ENCODE results near the gene SERPINB12.
A peak's percentile ranks its signal among the peaks of the same experiment; 100 is the strongest.

The SERPINB12 gene

DNA sequence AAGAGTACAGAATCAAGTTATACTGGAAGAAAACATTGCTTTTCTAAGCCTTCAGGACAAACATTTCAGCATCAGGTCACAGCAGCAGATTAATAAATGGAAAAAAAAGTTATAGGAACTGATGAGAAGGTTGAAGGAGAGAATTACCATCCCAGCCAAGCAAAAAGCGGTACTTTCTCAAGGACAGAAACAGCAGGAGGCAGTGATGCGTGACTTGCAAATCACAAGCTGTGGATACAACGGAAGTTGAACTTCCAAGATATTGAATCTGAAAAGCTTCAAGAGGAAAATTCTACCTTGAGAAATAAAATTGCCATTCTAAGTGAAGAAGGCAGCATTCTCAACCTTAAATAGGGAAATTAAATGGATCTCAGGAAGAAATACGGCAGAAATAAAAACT lies 18.5 kb upstream of the SERPINB12 start:
- TF ChIP-seq, protein P1, sequence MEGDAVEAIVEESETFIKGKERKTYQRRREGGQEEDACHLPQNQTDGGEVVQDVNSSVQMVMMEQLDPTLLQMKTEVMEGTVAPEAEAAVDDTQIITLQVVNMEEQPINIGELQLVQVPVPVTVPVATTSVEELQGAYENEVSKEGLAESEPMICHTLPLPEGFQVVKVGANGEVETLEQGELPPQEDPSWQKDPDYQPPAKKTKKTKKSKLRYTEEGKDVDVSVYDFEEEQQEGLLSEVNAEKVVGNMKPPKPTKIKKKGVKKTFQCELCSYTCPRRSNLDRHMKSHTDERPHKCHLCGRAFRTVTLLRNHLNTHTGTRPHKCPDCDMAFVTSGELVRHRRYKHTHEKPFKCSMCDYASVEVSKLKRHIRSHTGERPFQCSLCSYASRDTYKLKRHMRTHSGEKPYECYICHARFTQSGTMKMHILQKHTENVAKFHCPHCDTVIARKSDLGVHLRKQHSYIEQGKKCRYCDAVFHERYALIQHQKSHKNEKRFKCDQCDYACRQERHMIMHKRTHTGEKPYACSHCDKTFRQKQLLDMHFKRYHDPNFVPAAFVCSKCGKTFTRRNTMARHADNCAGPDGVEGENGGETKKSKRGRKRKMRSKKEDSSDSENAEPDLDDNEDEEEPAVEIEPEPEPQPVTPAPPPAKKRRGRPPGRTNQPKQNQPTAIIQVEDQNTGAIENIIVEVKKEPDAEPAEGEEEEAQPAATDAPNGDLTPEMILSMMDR (IDR thresholded peaks at IDR 0.05; ENCODE audit: control insufficient read depth, insufficient read depth, low read depth, low read length, missing control alignments), result peak; percentile 21
- no peak overlapping the region for H3K4me3 ChIP-seq (ENCODE audit: control insufficient read depth, low read depth, low read length)
- no peak for DNase-seq (ENCODE audit: low read depth)

DNA sequence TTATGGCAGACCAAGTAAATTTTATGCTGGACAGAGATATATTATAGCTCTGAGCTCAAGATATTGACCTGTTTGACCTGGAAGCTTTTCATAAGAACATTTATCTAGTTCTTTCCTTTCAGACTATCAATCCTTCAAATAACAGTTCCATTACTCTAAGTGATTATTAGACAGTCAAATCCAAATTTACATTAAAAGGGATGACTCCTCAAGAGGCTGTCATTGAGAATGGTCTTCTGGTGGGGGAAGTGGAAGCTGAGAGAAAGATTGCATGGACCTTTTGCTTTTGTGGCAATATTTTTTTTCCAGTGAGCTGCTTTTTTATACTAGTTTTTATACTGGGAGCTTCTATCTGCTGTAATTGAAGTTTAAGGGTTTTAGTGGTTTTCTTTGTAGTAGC lies 14.9 kb upstream of the SERPINB12 start:
- no peak overlapping the region for H3K4me3 ChIP-seq (ENCODE audit: control insufficient read depth, low read depth, low read length)
- TF ChIP-seq, protein P1 (IDR thresholded peaks at IDR 0.05; ENCODE audit: control insufficient read depth, insufficient read depth, low read depth, low read length, missing control alignments), result no peak
- DNase-seq (ENCODE audit: low read depth), result no peak

DNA sequence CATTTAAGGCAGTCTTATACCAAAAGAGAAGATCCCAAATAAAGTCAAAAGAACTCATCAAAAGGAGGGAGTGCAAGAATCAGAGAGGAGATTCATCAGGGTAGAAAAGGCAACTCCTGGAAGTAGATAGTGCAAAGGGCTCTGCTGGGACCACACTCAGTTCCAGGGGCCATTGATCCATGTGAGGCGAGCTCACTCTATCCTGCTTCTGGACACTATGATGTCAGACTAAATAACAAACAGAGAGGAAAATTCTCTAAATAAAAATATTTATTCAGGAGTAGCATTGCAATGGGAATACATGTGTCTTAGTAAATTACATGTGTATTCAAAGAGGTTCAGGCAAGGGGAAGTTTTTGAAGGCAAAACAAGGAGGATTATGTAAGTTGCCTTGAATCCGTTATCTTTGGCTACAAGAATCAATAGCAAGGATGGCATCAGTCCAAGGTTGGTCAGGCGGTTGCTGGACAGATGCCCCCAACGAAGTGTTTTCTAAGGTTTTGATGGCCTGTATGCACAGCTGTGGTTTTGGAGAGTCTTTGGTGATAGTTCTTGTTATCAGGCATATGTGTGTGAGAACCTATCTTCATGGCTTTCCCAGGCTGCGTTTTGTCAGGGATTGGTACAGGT lies 13.2 kb upstream of the SERPINB12 start:
- no peak overlapping the region for H3K4me3 ChIP-seq (ENCODE audit: control insufficient read depth, low read depth, low read length)
- TF ChIP-seq, protein P1 (IDR thresholded peaks at IDR 0.05; ENCODE audit: control insufficient read depth, insufficient read depth, low read depth, low read length, missing control alignments), result no peak
- DNase-seq (ENCODE audit: low read depth), result no peak

DNA sequence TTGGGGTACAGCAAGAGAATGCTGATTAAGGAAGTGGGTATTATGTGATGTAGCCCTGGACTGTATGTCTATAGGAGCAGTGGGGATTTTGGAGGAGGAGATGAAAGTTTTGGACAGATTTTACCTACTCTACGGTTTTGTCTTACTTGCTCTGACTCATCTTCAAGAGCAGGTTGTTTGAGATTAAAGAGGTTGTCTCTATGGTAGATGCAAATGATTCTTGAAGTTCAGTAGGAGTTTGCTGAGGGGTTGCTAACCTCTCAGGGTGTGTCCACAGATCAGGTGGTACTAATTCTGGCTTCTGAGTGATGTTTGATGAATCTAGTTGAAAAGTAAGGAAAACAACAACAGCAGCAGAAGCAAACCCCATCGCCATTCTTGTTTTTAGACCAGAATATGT lies 9.7 kb upstream of the SERPINB12 start:
- TF ChIP-seq, protein P1 (IDR thresholded peaks at IDR 0.05; ENCODE audit: control insufficient read depth, insufficient read depth, low read depth, low read length, missing control alignments), result no peak
- H3K4me3 ChIP-seq (ENCODE audit: control insufficient read depth, low read depth, low read length), result no peak overlapping the region
- DNase-seq (ENCODE audit: low read depth), result no peak

DNA sequence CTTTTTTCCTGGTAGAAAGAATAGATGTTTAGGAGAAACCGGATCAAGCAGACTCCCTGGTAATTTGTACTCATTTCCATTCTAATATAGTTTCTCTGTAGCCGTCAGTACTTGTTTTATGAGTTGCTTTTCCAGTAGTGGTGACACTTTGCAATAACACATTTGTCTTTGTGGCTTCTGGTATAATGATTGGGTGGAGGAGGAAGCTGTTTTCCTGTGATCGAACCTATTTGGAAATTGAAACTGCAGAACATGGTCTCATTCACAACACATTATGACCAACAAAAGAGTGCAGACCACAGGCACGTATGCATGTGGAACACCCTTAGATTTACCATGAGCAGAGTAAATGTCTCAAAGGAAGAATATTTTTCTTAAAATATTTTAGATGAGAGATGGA lies 7.6 kb upstream of the SERPINB12 start:
- no peak overlapping the region for H3K4me3 ChIP-seq (ENCODE audit: control insufficient read depth, low read depth, low read length)
- no peak for DNase-seq (ENCODE audit: low read depth)
- TF ChIP-seq, protein P1 (IDR thresholded peaks at IDR 0.05; ENCODE audit: control insufficient read depth, insufficient read depth, low read depth, low read length, missing control alignments), result no peak

DNA sequence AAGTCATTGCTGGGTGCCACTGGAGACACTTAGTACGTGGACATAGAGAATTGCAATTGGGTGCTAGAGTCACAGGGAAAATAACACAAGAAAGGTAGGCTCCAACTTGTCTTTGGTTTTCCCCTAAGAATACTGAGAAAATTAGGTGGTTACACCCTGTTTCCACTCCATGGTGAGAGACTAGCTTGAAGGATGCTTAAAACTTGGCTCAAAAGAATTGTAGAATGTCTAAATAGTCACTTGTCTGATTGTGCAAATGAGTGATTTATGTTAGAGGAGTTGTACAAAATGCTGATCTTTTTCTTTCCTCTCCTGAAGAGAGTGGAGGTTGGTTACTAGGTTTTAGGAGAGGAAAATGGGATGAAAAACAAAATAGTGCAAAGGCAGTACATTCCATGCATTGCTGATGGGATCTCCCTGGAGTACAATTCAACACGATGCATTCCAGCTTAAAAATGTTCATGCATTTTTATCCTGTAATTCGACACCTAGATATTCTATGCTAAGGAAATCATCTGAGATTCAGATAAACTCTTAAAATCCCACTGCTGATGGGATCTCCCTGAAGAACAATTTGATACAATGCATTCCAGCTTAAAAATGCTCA lies 2.2 kb upstream of the SERPINB12 start:
- DNase-seq (ENCODE audit: low read depth), result peak; percentile 23
- TF ChIP-seq, protein P1 (IDR thresholded peaks at IDR 0.05; ENCODE audit: control insufficient read depth, insufficient read depth, low read depth, low read length, missing control alignments), result no peak
- no peak overlapping the region for H3K4me3 ChIP-seq (ENCODE audit: control insufficient read depth, low read depth, low read length)
